GM23338 (cell line): ENCODE results near the gene GGT5.

Experiments
- EZH2 ChIP-seq: fragments of 200-600 bp; sonication (generic); IDR thresholded peaks from one replicate; pipeline ENCODE4 v1.8.0; 2017; ENCODE audit warnings: antibody characterized with exemption, mild to moderate bottlenecking, low read depth; ENCODE audit not compliant: unreplicated experiment
- EZH2phosphoT487 ChIP-seq: fragments of 200-600 bp; sonication (generic); IDR thresholded peaks from one replicate; pipeline ENCODE4 v1.8.1; 2018; ENCODE audit warnings: antibody characterized with exemption; ENCODE audit not compliant: unreplicated experiment
- TF ChIP-seq, protein P1 (sequence below), 2 experiments: fragments of 200-600 bp in 1 of 2; sonication (generic) in 1 of 2; conservative IDR thresholded peaks; 2 replicates each; pipeline versions ENCODE4 v1.5.1 to v1.6.1; 2016 to 2017; ENCODE audit warnings: antibody characterized with exemption in 2 of 2, low read depth in 2 of 2, mild to moderate bottlenecking in 2 of 2, moderate library complexity in 1 of 2

GRCh38 chr22:24240381-24240780 lies 4.5 kb downstream of the GGT5 start:
- TF ChIP-seq, protein P1, sequence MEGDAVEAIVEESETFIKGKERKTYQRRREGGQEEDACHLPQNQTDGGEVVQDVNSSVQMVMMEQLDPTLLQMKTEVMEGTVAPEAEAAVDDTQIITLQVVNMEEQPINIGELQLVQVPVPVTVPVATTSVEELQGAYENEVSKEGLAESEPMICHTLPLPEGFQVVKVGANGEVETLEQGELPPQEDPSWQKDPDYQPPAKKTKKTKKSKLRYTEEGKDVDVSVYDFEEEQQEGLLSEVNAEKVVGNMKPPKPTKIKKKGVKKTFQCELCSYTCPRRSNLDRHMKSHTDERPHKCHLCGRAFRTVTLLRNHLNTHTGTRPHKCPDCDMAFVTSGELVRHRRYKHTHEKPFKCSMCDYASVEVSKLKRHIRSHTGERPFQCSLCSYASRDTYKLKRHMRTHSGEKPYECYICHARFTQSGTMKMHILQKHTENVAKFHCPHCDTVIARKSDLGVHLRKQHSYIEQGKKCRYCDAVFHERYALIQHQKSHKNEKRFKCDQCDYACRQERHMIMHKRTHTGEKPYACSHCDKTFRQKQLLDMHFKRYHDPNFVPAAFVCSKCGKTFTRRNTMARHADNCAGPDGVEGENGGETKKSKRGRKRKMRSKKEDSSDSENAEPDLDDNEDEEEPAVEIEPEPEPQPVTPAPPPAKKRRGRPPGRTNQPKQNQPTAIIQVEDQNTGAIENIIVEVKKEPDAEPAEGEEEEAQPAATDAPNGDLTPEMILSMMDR (conservative IDR thresholded peaks at IDR 0.05; ENCODE audit: low read depth in 2 of 2): no peak
- TF ChIP-seq EZH2phosphoT487: no peak
- no peak for TF ChIP-seq EZH2
